ENCODE data around the gene DCDC2B.

DCDC2B gene

GRCh38 chr1:32240140-32240951 lies 31.5 kb downstream of the DCDC2B start:
- TF ChIP-seq EGR1 (IDR thresholded peaks at IDR 0.05) = no peak
- TF ChIP-seq TEAD4 (IDR thresholded peaks at IDR 0.05) = no peak
- no peak for TF ChIP-seq FOXM1 (IDR thresholded peaks at IDR 0.05; ENCODE audit: borderline replicate concordance, low read depth)
- TF ChIP-seq MAX (IDR thresholded peaks at IDR 0.05) = peak; percentile 72
- no peak for TF ChIP-seq RAD21 (IDR thresholded peaks at IDR 0.05; ENCODE audit: low read depth)
- no peak for TF ChIP-seq CEBPB (IDR thresholded peaks at IDR 0.05)
- no peak for TF ChIP-seq NFIC (IDR thresholded peaks at IDR 0.05)
- no peak for TF ChIP-seq REST (IDR thresholded peaks at IDR 0.05; ENCODE audit: low read depth)
- TF ChIP-seq USF1 (IDR thresholded peaks at IDR 0.05) = 0 out of 2 replicates have a peak, but pooled peaks have one; percentile 2
- TF ChIP-seq CREB1 (IDR thresholded peaks at IDR 0.05; ENCODE audit: low read depth) = no peak
- TF ChIP-seq ZBTB7A (IDR thresholded peaks at IDR 0.05; ENCODE audit: low read depth) = peak; percentile 40
- peak; percentile 58 for TF ChIP-seq TAF1 (IDR thresholded peaks at IDR 0.05; ENCODE audit: low read depth)
- 0 out of 2 replicates have a peak, but pooled peaks have one; percentile 29 for TF ChIP-seq EP300 (IDR thresholded peaks at IDR 0.05; ENCODE audit: borderline replicate concordance)
- no peak for TF ChIP-seq TCF12 (IDR thresholded peaks at IDR 0.05; ENCODE audit: low read depth)

- TF ChIP-seq EP300 (IDR thresholded peaks at IDR 0.05; ENCODE audit: borderline replicate concordance) (no peak; the same call in 1 of the 2 replicates), TEAD4 (IDR thresholded peaks at IDR 0.05) (no peak), MAX (IDR thresholded peaks at IDR 0.05) (peak; percentile 90), NFIC (IDR thresholded peaks at IDR 0.05) (no peak), FOXM1 (IDR thresholded peaks at IDR 0.05; ENCODE audit: borderline replicate concordance, low read depth) (no peak), ZBTB7A (IDR thresholded peaks at IDR 0.05; ENCODE audit: low read depth) (peak; percentile 16; the same call in 1 of the 2 replicates), EGR1 (IDR thresholded peaks at IDR 0.05) (no peak), CEBPB (IDR thresholded peaks at IDR 0.05) (no peak), REST (IDR thresholded peaks at IDR 0.05; ENCODE audit: low read depth) (no peak), TCF12 (IDR thresholded peaks at IDR 0.05; ENCODE audit: low read depth) (no peak), RAD21 (IDR thresholded peaks at IDR 0.05; ENCODE audit: low read depth) (no peak), CREB1 (IDR thresholded peaks at IDR 0.05; ENCODE audit: low read depth) (no peak), TAF1 (IDR thresholded peaks at IDR 0.05; ENCODE audit: low read depth) (no peak), USF1 (IDR thresholded peaks at IDR 0.05) (no peak), YY1 (IDR thresholded peaks at IDR 0.05; ENCODE audit: low read depth) (no peak)
These were observed 32.3 kb downstream of the DCDC2B start for GRCh38 chr1:32241001-32241763.

- TF ChIP-seq TAF1 (IDR thresholded peaks at IDR 0.05; ENCODE audit: low read depth) (no peak), CREB1 (IDR thresholded peaks at IDR 0.05; ENCODE audit: low read depth) (no peak), CEBPB (IDR thresholded peaks at IDR 0.05) (no peak), REST (IDR thresholded peaks at IDR 0.05; ENCODE audit: low read depth) (no peak), ZBTB7A (IDR thresholded peaks at IDR 0.05; ENCODE audit: low read depth) (no peak), TCF12 (IDR thresholded peaks at IDR 0.05; ENCODE audit: low read depth) (no peak), MAX (IDR thresholded peaks at IDR 0.05) (no peak), FOXM1 (IDR thresholded peaks at IDR 0.05; ENCODE audit: borderline replicate concordance, low read depth) (no peak), YY1 (IDR thresholded peaks at IDR 0.05; ENCODE audit: low read depth) (no peak), RAD21 (IDR thresholded peaks at IDR 0.05; ENCODE audit: low read depth) (no peak)
These were observed 33.5 kb downstream of the DCDC2B start for GRCh38 chr1:32242341-32242851.
